Spleen (tissue), 11 donors: ENCODE results near the gene C12orf76. TPM values are rescaled to one million over a fixed set of nuclear protein-coding genes. Genes with fewer than 3 reads are reported as not detected.

Experiments
- DNase-seq: peaks from one replicate; pipeline ENCODE4 v3.0.0-alpha.2; 2020
- H3K27ac ChIP-seq, 8 donors: fragments of 200-600 bp; sonication (generic) in 7 of 8; 1 replicate in 4 of 8; 2 replicates in 4 of 8; pipeline versions ENCODE4 v1.5.0 to v1.8.0; 2016 to 2021; ENCODE audit warnings: inconsistent platforms in 4 of 8, mild to moderate bottlenecking in 4 of 8, moderate library complexity in 1 of 8
- H3K27me3 ChIP-seq, 7 donors: fragments of 200-600 bp; sonication (generic) in 6 of 7; replicated peaks in 1 of 7; 1 replicate in 4 of 7; 2 replicates in 3 of 7; pipeline versions ENCODE4 v1.5.0 to v1.8.0; 2016 to 2021; ENCODE audit warnings: inconsistent platforms in 3 of 7, mild to moderate bottlenecking in 1 of 7
- H3K36me3 ChIP-seq, 6 donors: fragments of 200-600 bp; sonication (generic) in 5 of 6; 1 replicate in 4 of 6; 2 replicates in 2 of 6; pipeline versions ENCODE4 v1.5.0 to v1.8.0; 2016 to 2021; ENCODE audit warnings: inconsistent platforms in 2 of 6
- H3K4me1 ChIP-seq, 6 donors: fragments of 200-600 bp; sonication (generic) in 5 of 6; 1 replicate in 3 of 6; 2 replicates in 3 of 6; pipeline versions ENCODE4 v1.5.0 to v1.8.0; 2016 to 2021; ENCODE audit warnings: inconsistent platforms in 3 of 6
- H3K4me3 ChIP-seq, 8 donors: fragments of 200-600 bp; sonication (generic) in 7 of 8; 1 replicate in 4 of 8; 2 replicates in 4 of 8; pipeline versions ENCODE4 v1.5.0 to v1.8.0; 2016 to 2021; ENCODE audit warnings: inconsistent platforms in 4 of 8, mild to moderate bottlenecking in 4 of 8, moderate library complexity in 2 of 8
- H3K9me3 ChIP-seq, 8 donors: fragments of 200-600 bp; sonication (generic) in 7 of 8; 1 replicate in 4 of 8; 2 replicates in 4 of 8; pipeline versions ENCODE4 v1.5.0 to v1.8.0; 2016 to 2021; ENCODE audit warnings: inconsistent platforms in 4 of 8
- CTCF ChIP-seq, 11 experiments: fragments of 200-600 bp in 7 of 11; fragments of 450-650 bp in 4 of 11; sonication (generic) in 4 of 11; IDR thresholded peaks in 8 of 11; conservative IDR thresholded peaks in 3 of 11; 1 replicate in 7 of 11; 2 replicates in 4 of 11; pipeline versions ENCODE4 v1.4.0 to v1.8.0; 2016 to 2021; ENCODE audit warnings: antibody characterized with exemption in 11 of 11, inconsistent platforms in 4 of 11, mild to moderate bottlenecking in 1 of 11
- POLR2A ChIP-seq, 3 donors: fragments of 450-650 bp; IDR thresholded peaks; one replicate each; pipeline ENCODE4 v1.5.1; 2017; ENCODE audit warnings: antibody characterized with exemption in 3 of 3, mild to moderate bottlenecking in 1 of 3
- POLR2AphosphoS5 ChIP-seq, 3 donors: sonication (generic); formaldehyde crosslinking; IDR thresholded peaks; one replicate each; pipeline ENCODE4 v1.5.1; 2017; ENCODE audit warnings: antibody characterized with exemption in 3 of 3
- WGBS, 5 donors: extraction: QIAGEN DNeasy Blood & Tissue Kit in 3 of 5; methylation state at CpG; one replicate each; pipeline versions ENCODE4 v1.1.5 to v1.1.7; 2013 to 2018; 5-methylcytosine and 5-hydroxymethylcytosine counted together
- intact Hi-C: fragments of 100-400 bp; cut with DNase I; formaldehyde crosslinking; loops from one replicate; pipeline ENCODE4 v1.15.0; 2023; ENCODE audit warnings: low total_unique reads
- polyA plus RNA-seq, 3 donors: library from polyadenylated mRNA; stranded (reverse); fragments of 200-250 nt; gene quantifications; one replicate each; pipeline ENCODE4 v1.2.1, GENCODE V29; 2013
- total RNA-seq, 7 donors: library from RNA; depleted of rRNA in 3 of 7; stranded (reverse); fragments of >200 nt in 3 of 7; fragmentation: NEBNext Ultra II Directional in 4 of 7; extraction: Animal tissue kit (Norgen Biotek cat#: 25700) in 4 of 7; gene quantifications; one replicate each; pipeline versions ENCODE4 v1.1.0 to v1.2.1, GENCODE V29; 2016 to 2021
- donor health status: healthy with polysubstance abuse.
- donor health status: DM: no; HTN: no; CAD: no; lungs with moderate emphysema.
- donor health status: DM: no; HTN: no; CAD: no.
- donor health status: Bipolar disorder and iron deficiency.
- donor health status: healthy.
- donor health status: DM: no; HTN: no; CAD: no.
- donor health status: DM: yes; HTN: yes; CAD: no.

C12orf76 gene
- total and polyA plus RNA-seq, 10 donors: 12.9 to 21.5 (median 17.1) TPM

GRCh38 chr12:110033888-110034287 lies 14.4 kb downstream of the C12orf76 start:
- intact Hi-C loops: no loop called here
- H3K9me3 ChIP-seq: no peaks in the 10 kb centered on the region
- no peaks in the 10 kb centered on the region for H3K27me3 ChIP-seq
- H3K36me3 ChIP-seq: peaks cover 2 to 100% (median 87%) of the 10 kb centered on the region in 6 donors
- TF ChIP-seq POLR2AphosphoS5 (IDR thresholded peaks at IDR 0.05) (no peak), CTCF (IDR thresholded peaks at IDR 0.05 in 8 of 11, conservative IDR thresholded peaks at IDR 0.05 in 3 of 11) (no peak), POLR2A (IDR thresholded peaks at IDR 0.05) (no peak)
- DNase-seq: no peak
- no peak overlapping the region for H3K27ac ChIP-seq
- WGBS, 5 donors: 91 to 100% (median 95%) methylated on average over 3 of the region's 3 CpGs
- peaks cover 0 to 16% (median 2%) of the 10 kb centered on the region in 6 donors for H3K4me1 ChIP-seq
- no peak overlapping the region for H3K4me3 ChIP-seq

- H3K4me3 ChIP-seq: no peak overlapping the region
- no peak for DNase-seq
- H3K36me3 ChIP-seq: peaks cover 0 to 100% (median 89%) of the 10 kb centered on the region in 6 donors
- no peaks in the 10 kb centered on the region for H3K9me3 ChIP-seq
- TF ChIP-seq CTCF (IDR thresholded peaks at IDR 0.05 in 8 of 11, conservative IDR thresholded peaks at IDR 0.05 in 3 of 11): no peak
- no peak for TF ChIP-seq POLR2AphosphoS5 (IDR thresholded peaks at IDR 0.05)
- TF ChIP-seq POLR2A (IDR thresholded peaks at IDR 0.05): no peak
- no peaks in the 10 kb centered on the region for H3K27me3 ChIP-seq
- H3K27ac ChIP-seq: no peak overlapping the region
- peaks cover 0 to 7% (median 0%) of the 10 kb centered on the region in 6 donors for H3K4me1 ChIP-seq
- 85 to 97% (median 92%) methylated on average over 2 of the region's 2 CpGs for WGBS, 5 donors
- intact Hi-C loops: no loop called here
Measured at GRCh38 chr12:110029290-110029815, 19.0 kb downstream of the C12orf76 start.

GRCh38 chr12:110028323-110028722 lies 20.0 kb downstream of the C12orf76 start:
- Histone ChIP-seq H3K27me3 (no peaks in the 10 kb centered on the region), H3K4me3 (no peak overlapping the region), H3K36me3 (peaks cover 0 to 100% (median 89%) of the 10 kb centered on the region in 6 donors), H3K27ac (no peak overlapping the region), H3K4me1 (peaks cover 0 to 17% (median 5%) of the 10 kb centered on the region in 6 donors), H3K9me3 (no peaks in the 10 kb centered on the region)
- 92 to 96% (median 94%) methylated on average over 6 of the region's 6 CpGs for WGBS, 5 donors
- intact Hi-C loops: no loop called here
- DNase-seq: no peak
- no peak for TF ChIP-seq CTCF (IDR thresholded peaks at IDR 0.05 in 8 of 11, conservative IDR thresholded peaks at IDR 0.05 in 3 of 11)

GRCh38 chr12:110024051-110024450 lies 24.3 kb downstream of the C12orf76 start:
- Histone ChIP-seq H3K27me3 (no peaks in the 10 kb centered on the region), H3K4me3 (no peak overlapping the region), H3K27ac (peak overlapping the region in 1 of 8 donors; percentile 3), H3K9me3 (no peaks in the 10 kb centered on the region), H3K36me3 (peaks cover under 1 to 100% (median 94%) of the 10 kb centered on the region in 6 donors), H3K4me1 (peaks cover 0 to 28% (median 7%) of the 10 kb centered on the region in 6 donors)
- intact Hi-C loops: no loop called here
- no peak for DNase-seq
- TF ChIP-seq POLR2AphosphoS5 (IDR thresholded peaks at IDR 0.05) (no peak), POLR2A (IDR thresholded peaks at IDR 0.05) (no peak), CTCF (IDR thresholded peaks at IDR 0.05 in 8 of 11, conservative IDR thresholded peaks at IDR 0.05 in 3 of 11) (no peak)
- WGBS, 5 donors: 66 to 81% (median 75%) methylated on average over 2 of the region's 2 CpGs
